Ectodermal cell (in vitro differentiated cells): ENCODE measurements around the gene NYNRIN.
A peak's percentile ranks its signal among the peaks of the same experiment; 100 is the strongest.
"Not testable (repeated sequence)": the region's sequence is repeated elsewhere in the genome, so short reads cannot be mapped to it uniquely, and the experiment has no call there.

ENCODE experiments used
- H3K27ac ChIP-seq: 2 replicates; pipeline ENCODE4 v1.7.0; 2013; ENCODE audit warnings: mild to moderate bottlenecking, low read depth, low read length; ENCODE audit not compliant: insufficient read depth, poor library complexity, severe bottlenecking
- H3K27me3 ChIP-seq: 2 replicates; pipeline ENCODE4 v1.7.0; 2013; ENCODE audit warnings: mild to moderate bottlenecking, low read length; ENCODE audit not compliant: insufficient read depth, control insufficient read depth, poor library complexity, severe bottlenecking
- H3K36me3 ChIP-seq: one replicate; pipeline ENCODE4 v1.7.0; 2013; ENCODE audit warnings: low read length; ENCODE audit not compliant: control insufficient read depth, insufficient read depth
- H3K4me1 ChIP-seq: one replicate; pipeline ENCODE4 v1.7.0; 2013; ENCODE audit warnings: low read length; ENCODE audit not compliant: control insufficient read depth, insufficient read depth
- H3K4me3 ChIP-seq: 2 replicates; pipeline ENCODE4 v1.7.0; 2013; ENCODE audit warnings: low read depth, low read length, control low read depth; ENCODE audit not compliant: insufficient read depth
- H3K9me3 ChIP-seq: 2 replicates; pipeline ENCODE4 v1.7.0; 2013; ENCODE audit warnings: mild to moderate bottlenecking, low read length, moderate library complexity; ENCODE audit not compliant: control insufficient read depth
- WGBS, 2 experiments: methylation state at CpG; one replicate each; pipeline ENCODE4 v1.1.7; 2013; ENCODE audit warnings: missing lambda C conversion rate in 2 of 2; 5-methylcytosine and 5-hydroxymethylcytosine counted together

NYNRIN gene

GRCh38 chr14:24369463-24369862 lies 29.3 kb upstream of the NYNRIN start:
- Histone ChIP-seq H3K4me3 (peak overlapping the region; percentile 90), H3K9me3 (no peaks in the 10 kb centered on the region), H3K36me3 (peaks cover 22% of the 10 kb centered on the region), H3K27ac (peak overlapping the region; percentile 52), H3K4me1 (peaks cover 4% of the 10 kb centered on the region), H3K27me3 (no peaks in the 10 kb centered on the region)
- WGBS, 2 experiments, result 87 to 89% methylated on average over 20 of the region's 20 CpGs

GRCh38 chr14:24369907-24370687 lies 28.7 kb upstream of the NYNRIN start:
- no peak overlapping the region for H3K27ac ChIP-seq
- peaks cover 22% of the 10 kb centered on the region for H3K36me3 ChIP-seq
- H3K4me3 ChIP-seq, result no peak overlapping the region
- no peaks in the 10 kb centered on the region for H3K27me3 ChIP-seq
- H3K4me1 ChIP-seq, result peaks cover 4% of the 10 kb centered on the region
- 92 to 93% methylated on average over 32 of the region's 32 CpGs for WGBS, 2 experiments
- no peaks in the 10 kb centered on the region for H3K9me3 ChIP-seq

GRCh38 chr14:24370748-24371147 lies 28.1 kb upstream of the NYNRIN start:
- WGBS, 2 experiments, result 62 to 75% methylated on average over 1 of the region's 1 CpG
- Histone ChIP-seq H3K4me1 (peaks cover 4% of the 10 kb centered on the region), H3K4me3 (no peak overlapping the region), H3K36me3 (peaks cover 22% of the 10 kb centered on the region), H3K27me3 (no peaks in the 10 kb centered on the region), H3K9me3 (no peaks in the 10 kb centered on the region), H3K27ac (no peak overlapping the region)

GRCh38 chr14:24371605-24372004 lies 27.2 kb upstream of the NYNRIN start:
- not testable (repeated sequence) for H3K4me1 ChIP-seq, H3K27ac ChIP-seq, H3K4me3 ChIP-seq, H3K9me3 ChIP-seq, H3K27me3 ChIP-seq
- H3K36me3 ChIP-seq, result peaks cover 22% of the 10 kb centered on the region
- WGBS, 2 experiments, result 77 to 87% methylated on average over 3 of the region's 3 CpGs

GRCh38 chr14:24372701-24373416 lies 25.9 kb upstream of the NYNRIN start:
- Histone ChIP-seq H3K27ac (no peak overlapping the region), H3K9me3 (no peaks in the 10 kb centered on the region), H3K4me3 (no peak overlapping the region), H3K36me3 (peaks cover 25% of the 10 kb centered on the region), H3K4me1 (peaks cover 4% of the 10 kb centered on the region), H3K27me3 (no peaks in the 10 kb centered on the region)
- WGBS, 2 experiments, result 95 to 97% methylated on average over 11 of the region's 12 CpGs

- Histone ChIP-seq H3K36me3 (peaks cover 28% of the 10 kb centered on the region), H3K9me3 (no peaks in the 10 kb centered on the region), H3K4me3 (no peak overlapping the region), H3K27me3 (no peaks in the 10 kb centered on the region), H3K4me1 (peaks cover 3% of the 10 kb centered on the region), H3K27ac (no peak overlapping the region)
- 51 to 52% methylated on average over 16 of the region's 16 CpGs for WGBS, 2 experiments
These were observed 22.2 kb upstream of the NYNRIN start for GRCh38 chr14:24376448-24377070.

- H3K9me3 ChIP-seq, result no peaks in the 10 kb centered on the region
- peaks cover 3% of the 10 kb centered on the region for H3K4me1 ChIP-seq
- no peak overlapping the region for H3K4me3 ChIP-seq
- H3K27me3 ChIP-seq, result no peaks in the 10 kb centered on the region
- peaks cover 23% of the 10 kb centered on the region for H3K36me3 ChIP-seq
- H3K27ac ChIP-seq, result no peak overlapping the region
- 91 to 92% methylated on average over 7 of the region's 7 CpGs for WGBS, 2 experiments
These were observed 21.7 kb upstream of the NYNRIN start for GRCh38 chr14:24377126-24377525.

- Histone ChIP-seq H3K36me3 (peaks cover 18% of the 10 kb centered on the region), H3K27me3 (no peaks in the 10 kb centered on the region), H3K9me3 (no peaks in the 10 kb centered on the region), H3K4me1 (peaks cover 3% of the 10 kb centered on the region), H3K27ac (no peak overlapping the region), H3K4me3 (no peak overlapping the region)
- WGBS, 2 experiments, result 77 to 83% methylated on average over 2 of the region's 2 CpGs
These were observed 21.1 kb upstream of the NYNRIN start for GRCh38 chr14:24377657-24378056.

- H3K9me3 ChIP-seq, result no peaks in the 10 kb centered on the region
- peaks cover 11% of the 10 kb centered on the region for H3K36me3 ChIP-seq
- no peak overlapping the region for H3K27ac ChIP-seq
- H3K4me3 ChIP-seq, result no peak overlapping the region
- H3K4me1 ChIP-seq, result peaks cover 3% of the 10 kb centered on the region
- WGBS, 2 experiments, result 93 to 95% methylated on average over 3 of the region's 3 CpGs
- H3K27me3 ChIP-seq, result no peaks in the 10 kb centered on the region
These were observed 20.5 kb upstream of the NYNRIN start for GRCh38 chr14:24378327-24378726.
